LNCaP clone FGC (cell line): ENCODE results near the gene CANT1.
"Not testable (repeated sequence)": the region's sequence is repeated elsewhere in the genome, so short reads cannot be mapped to it uniquely, and the experiment has no call there.

Source experiments
- DNase-seq: peaks from one replicate; pipeline ENCODE4 v3.0.0-alpha.2; 2011; ENCODE audit warnings: low read depth
- H3K4me3 ChIP-seq: 2 replicates; pipeline ENCODE4 v1.5.1; 2011; ENCODE audit warnings: mild to moderate bottlenecking, low read depth, low read length, control low read depth
- TF ChIP-seq, protein P1 (sequence below): IDR thresholded peaks from 2 replicates; pipeline ENCODE4 v1.5.1; 2012; ENCODE audit warnings: mild to moderate bottlenecking; ENCODE audit not compliant: control insufficient read depth, insufficient read depth; ENCODE audit errors: extremely low read depth

The CANT1 gene

DNA sequence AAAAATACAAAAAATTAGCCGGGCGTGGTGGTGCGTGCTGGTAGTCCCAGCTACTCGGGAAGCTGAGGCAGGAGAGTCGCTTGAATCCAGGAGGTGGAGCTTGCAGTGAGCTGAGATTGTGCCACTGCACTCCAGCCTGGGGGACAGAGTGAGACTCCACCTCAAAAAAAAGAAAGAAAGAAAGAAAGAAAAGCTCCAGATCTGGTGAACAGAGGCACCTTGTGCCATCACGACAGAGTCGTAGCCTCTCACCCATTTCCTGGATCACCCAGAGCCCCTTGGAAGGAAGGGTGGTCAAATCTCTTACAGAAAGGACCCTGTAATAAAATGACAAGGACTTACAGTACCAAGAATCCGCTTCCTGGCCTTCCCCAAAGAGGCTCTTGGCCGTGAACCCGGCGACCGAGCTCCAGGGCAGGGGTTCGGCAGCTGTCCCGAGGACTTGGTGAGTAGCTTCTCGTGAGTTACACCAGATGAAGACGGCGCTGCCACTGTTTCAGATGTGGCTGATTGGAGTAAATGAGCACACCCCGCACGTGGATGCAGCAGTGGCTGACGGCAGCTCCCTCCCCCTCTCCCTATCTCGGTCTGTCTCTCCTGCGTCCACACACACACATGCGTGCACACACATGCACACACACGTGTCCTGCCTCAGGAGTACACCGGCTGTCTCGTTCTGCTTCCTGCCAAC is 43.3 kb downstream of the CANT1 start:
- no peak for DNase-seq
- H3K4me3 ChIP-seq = no peak overlapping the region
- TF ChIP-seq, protein P1, sequence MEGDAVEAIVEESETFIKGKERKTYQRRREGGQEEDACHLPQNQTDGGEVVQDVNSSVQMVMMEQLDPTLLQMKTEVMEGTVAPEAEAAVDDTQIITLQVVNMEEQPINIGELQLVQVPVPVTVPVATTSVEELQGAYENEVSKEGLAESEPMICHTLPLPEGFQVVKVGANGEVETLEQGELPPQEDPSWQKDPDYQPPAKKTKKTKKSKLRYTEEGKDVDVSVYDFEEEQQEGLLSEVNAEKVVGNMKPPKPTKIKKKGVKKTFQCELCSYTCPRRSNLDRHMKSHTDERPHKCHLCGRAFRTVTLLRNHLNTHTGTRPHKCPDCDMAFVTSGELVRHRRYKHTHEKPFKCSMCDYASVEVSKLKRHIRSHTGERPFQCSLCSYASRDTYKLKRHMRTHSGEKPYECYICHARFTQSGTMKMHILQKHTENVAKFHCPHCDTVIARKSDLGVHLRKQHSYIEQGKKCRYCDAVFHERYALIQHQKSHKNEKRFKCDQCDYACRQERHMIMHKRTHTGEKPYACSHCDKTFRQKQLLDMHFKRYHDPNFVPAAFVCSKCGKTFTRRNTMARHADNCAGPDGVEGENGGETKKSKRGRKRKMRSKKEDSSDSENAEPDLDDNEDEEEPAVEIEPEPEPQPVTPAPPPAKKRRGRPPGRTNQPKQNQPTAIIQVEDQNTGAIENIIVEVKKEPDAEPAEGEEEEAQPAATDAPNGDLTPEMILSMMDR = no peak

DNA sequence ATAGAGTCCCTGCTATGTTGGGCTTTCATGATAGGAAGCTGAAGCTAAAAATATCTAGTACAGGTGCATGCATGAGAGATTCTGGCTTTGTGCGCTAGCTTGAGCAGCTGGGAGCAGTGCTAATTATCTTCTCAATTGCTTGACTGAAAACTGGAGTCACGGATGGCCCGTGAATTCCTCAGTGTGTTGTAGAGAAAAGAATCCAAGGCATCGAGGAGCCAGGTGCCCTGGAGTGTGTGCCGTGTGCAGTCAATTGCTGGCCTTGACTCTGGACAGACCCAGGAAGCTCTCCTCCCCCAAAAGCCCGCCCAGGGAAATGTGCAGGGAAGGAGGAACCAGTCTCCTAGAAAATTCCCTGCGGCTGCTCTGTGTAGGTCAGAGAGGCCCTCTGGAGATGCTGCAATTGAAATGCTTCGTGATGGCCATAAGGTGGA is 44.1 kb downstream of the CANT1 start:
- TF ChIP-seq, protein P1 = no peak
- DNase-seq = no peak
- H3K4me3 ChIP-seq = no peak overlapping the region

DNA sequence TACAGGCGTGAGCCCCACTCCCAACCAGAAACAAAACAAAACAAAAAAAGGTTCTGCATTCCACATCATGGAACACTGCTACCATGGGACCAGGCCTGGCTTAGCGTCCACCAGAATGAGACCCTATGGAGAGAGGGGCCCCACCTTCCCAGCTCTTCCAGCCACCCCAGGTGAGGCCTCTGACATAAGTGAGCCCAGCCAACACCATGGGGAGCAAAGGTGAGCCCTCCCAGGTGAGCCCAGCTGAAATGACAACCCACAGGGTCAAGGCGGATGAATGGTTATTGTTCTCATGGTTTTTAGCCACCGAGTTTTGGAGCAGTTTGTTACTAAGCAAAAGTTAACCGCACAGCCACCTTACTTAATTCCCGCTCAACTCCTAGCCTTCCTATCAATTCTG is 46.2 kb downstream of the CANT1 start:
- DNase-seq = no peak
- TF ChIP-seq, protein P1 = no peak

DNA sequence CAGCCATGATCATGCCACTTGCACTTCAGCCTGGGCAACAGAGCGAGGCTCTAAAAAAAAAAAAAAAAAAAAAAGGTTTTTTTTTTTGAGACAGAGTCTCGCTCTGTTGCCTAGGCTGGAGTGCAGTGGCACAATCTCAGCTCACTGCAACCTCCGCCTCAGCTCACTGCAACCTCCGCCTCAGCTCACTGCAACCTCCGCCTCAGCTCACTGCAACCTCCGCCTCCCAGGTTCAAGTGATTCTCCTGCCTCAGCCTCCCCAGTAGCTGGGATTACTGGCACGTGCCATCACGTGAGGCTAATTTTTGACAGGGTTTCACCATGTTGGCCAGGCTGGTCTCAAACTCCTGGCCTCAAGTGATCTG is 46.6 kb downstream of the CANT1 start:
- not testable (repeated sequence) for H3K4me3 ChIP-seq, DNase-seq

More for the DNA sequence above, 46.2 kb downstream of the CANT1 start:
- H3K4me3 ChIP-seq = no peak overlapping the region

DNA sequence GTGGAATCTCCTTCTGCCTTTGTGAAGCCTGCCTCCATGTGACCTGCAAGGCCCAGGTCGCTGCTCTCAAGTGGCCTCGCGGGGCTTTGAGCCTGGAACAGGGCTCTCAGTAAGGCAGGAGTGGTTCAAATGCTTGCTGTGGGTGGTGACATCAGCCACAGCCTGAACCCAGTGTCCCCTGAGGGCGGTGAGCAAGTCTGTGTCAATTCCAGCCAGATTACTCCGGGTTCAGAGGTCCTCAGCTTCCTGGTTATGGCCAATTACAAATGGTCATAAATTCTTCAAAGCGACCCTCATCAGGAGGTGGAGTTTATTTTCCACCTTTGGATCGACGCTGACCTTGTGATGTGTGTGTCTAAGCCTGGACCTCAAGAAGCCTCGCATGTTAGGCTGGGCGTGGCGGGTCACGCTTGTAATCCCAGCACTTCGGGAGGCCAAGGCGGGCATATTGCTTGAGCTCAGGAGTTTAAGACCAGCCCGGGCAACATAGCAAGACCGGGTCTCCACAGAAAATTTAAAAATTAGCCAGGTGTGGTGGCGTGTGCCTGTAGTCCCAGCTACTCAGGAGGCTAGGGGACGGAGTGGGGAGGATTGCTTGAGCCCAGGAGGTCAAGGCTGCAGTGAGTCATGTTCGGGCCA is 47.1 kb downstream of the CANT1 start:
- TF ChIP-seq, protein P1 = no peak
- DNase-seq = no peak
- H3K4me3 ChIP-seq = no peak overlapping the region

DNA sequence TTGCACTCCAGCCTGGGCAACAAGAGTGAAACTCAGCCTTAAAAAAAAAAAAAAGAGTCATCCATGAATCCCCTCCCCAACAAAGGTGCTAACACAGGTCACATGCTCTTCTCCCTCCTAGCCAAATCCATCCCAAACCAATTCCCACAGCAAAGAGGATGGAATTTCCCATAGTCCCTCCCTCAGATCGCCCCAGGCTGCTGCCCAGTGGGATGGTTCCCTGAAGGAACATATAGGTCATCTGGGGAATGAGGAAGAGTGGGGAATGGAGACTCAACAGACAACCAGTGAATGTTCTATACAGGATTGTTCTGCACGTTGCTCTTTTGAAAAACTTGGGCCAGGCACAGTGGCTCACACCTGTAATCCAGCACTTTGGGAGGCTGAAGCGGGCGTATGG is 48.0 kb downstream of the CANT1 start:
- H3K4me3 ChIP-seq = no peak overlapping the region
- TF ChIP-seq, protein P1 = no peak
- DNase-seq = no peak

DNA sequence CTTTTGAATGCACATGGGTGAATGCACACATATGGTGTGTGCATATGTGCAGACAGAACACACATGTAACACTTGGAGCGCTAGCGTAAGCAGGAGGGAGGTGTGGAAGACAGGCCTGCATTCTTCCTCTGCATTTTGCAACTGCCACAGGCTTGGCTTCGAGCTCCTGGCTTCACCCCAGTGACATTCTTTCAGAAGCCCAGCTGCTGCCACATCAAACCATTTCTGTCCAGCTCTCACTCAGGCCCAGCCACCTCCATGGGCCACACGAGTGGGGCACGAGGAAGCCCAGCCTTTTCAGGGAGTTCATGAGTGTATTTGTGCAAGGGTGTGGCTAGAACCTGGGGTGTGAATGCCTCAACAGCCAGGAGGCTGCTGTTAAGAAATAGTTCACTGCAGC is 48.6 kb downstream of the CANT1 start:
- no peak overlapping the region for H3K4me3 ChIP-seq
- no peak for DNase-seq
- TF ChIP-seq, protein P1 = no peak
